Measurements from ENCODE around the gene GON4L. TPM values are rescaled to one million over a fixed set of nuclear protein-coding genes. Genes with fewer than 3 reads are reported as not detected.

The GON4L gene
- total RNA-seq, 1 experiment from 2014 or later: 43.7 TPM

- no peak for TF ChIP-seq CTCF (IDR thresholded peaks at IDR 0.05; ENCODE audit: insufficient read depth in 1 of 2, low read depth in 1 of 2, low read length in 1 of 2, severe bottlenecking in 1 of 2, unreplicated experiment in 1 of 2)
- Histone ChIP-seq H3K36me3 (ENCODE audit: control insufficient read depth, insufficient read depth, low read length) (no peaks in the 10 kb centered on the region), H3K9me3 (no peaks in the 10 kb centered on the region), H3K4me3 (ENCODE audit: low read depth, low read length) (no peak overlapping the region), H3K4me1 (peaks cover 12% of the 10 kb centered on the region; the same call in 1 of the 2 replicates), H3K27me3 (replicated peaks; ENCODE audit: control insufficient read depth, insufficient read depth, low read length) (no peaks in the 10 kb centered on the region)
- Mint-ChIP-seq H3K27me3 (ENCODE audit: insufficient read depth, unreplicated experiment) (peaks cover 3% of the 10 kb centered on the region), H3K4me3 (ENCODE audit: unreplicated experiment) (no peak overlapping the region), H3K27ac (ENCODE audit: unreplicated experiment) (no peak overlapping the region), H3K9me3 (ENCODE audit: unreplicated experiment) (no peaks in the 10 kb centered on the region), H3K4me1 (ENCODE audit: low read depth, unreplicated experiment) (no peaks in the 10 kb centered on the region), H3K36me3 (ENCODE audit: insufficient read depth, unreplicated experiment) (peaks cover 6% of the 10 kb centered on the region)
- DNase-seq: no peak
- no TSS peak for BruUV-seq (replicated peaks)
- POLR2A ChIA-PET: interaction anchor here (0.5 kb wide), 1 partner anchor 55 kb away, joined by 4 read pairs; no protein-coding TSS in a partner anchor
- CTCF ChIA-PET: no interaction called here
- intact Hi-C loops (cut with micrococcal nuclease; ENCODE audit: unreplicated experiment): no loop called here
Observed at GRCh38 chr1:155880251-155880650, 23.2 kb upstream of the GON4L start.

- Histone ChIP-seq H3K4me1 (peaks cover 12% of the 10 kb centered on the region; the same call in 1 of the 2 replicates), H3K36me3 (ENCODE audit: control insufficient read depth, insufficient read depth, low read length) (no peaks in the 10 kb centered on the region), H3K9me3 (no peaks in the 10 kb centered on the region), H3K27me3 (replicated peaks; ENCODE audit: control insufficient read depth, insufficient read depth, low read length) (no peaks in the 10 kb centered on the region), H3K4me3 (ENCODE audit: low read depth, low read length) (no peak overlapping the region)
- no peak for DNase-seq
- Mint-ChIP-seq H3K36me3 (ENCODE audit: insufficient read depth, unreplicated experiment) (peaks cover 6% of the 10 kb centered on the region), H3K4me1 (ENCODE audit: low read depth, unreplicated experiment) (no peaks in the 10 kb centered on the region), H3K4me3 (ENCODE audit: unreplicated experiment) (no peak overlapping the region), H3K9me3 (ENCODE audit: unreplicated experiment) (no peaks in the 10 kb centered on the region), H3K27ac (ENCODE audit: unreplicated experiment) (no peak overlapping the region), H3K27me3 (ENCODE audit: insufficient read depth, unreplicated experiment) (peaks cover 3% of the 10 kb centered on the region)
- CTCF ChIA-PET: interaction anchor here (1.1 kb wide), 1 partner anchor 60 kb away, joined by 3 read pairs; no protein-coding TSS in a partner anchor
- intact Hi-C loops (cut with micrococcal nuclease; ENCODE audit: unreplicated experiment): no loop called here
- BruUV-seq (replicated peaks): no TSS peak
- no peak for TF ChIP-seq CTCF (IDR thresholded peaks at IDR 0.05; ENCODE audit: insufficient read depth in 1 of 2, low read depth in 1 of 2, low read length in 1 of 2, severe bottlenecking in 1 of 2, unreplicated experiment in 1 of 2)
- POLR2A ChIA-PET: no interaction called here
Observed at GRCh38 chr1:155877945-155878344, 20.9 kb upstream of the GON4L start.

GRCh38 chr1:155873860-155874259 is 16.8 kb upstream of the GON4L start:
- H3K4me3 ChIP-seq (ENCODE audit: low read depth, low read length): no peak overlapping the region
- Mint-ChIP-seq H3K27ac (ENCODE audit: unreplicated experiment) (no peak overlapping the region), H3K27me3 (ENCODE audit: insufficient read depth, unreplicated experiment) (peaks cover 3% of the 10 kb centered on the region), H3K36me3 (ENCODE audit: insufficient read depth, unreplicated experiment) (peaks cover 6% of the 10 kb centered on the region), H3K4me3 (ENCODE audit: unreplicated experiment) (no peak overlapping the region), H3K9me3 (ENCODE audit: unreplicated experiment) (no peaks in the 10 kb centered on the region), H3K4me1 (ENCODE audit: low read depth, unreplicated experiment) (no peaks in the 10 kb centered on the region)
- H3K4me1 ChIP-seq: no peaks in the 10 kb centered on the region
- intact Hi-C loops (cut with micrococcal nuclease; ENCODE audit: unreplicated experiment): no loop called here
- CTCF ChIA-PET: no interaction called here
- H3K36me3 ChIP-seq (ENCODE audit: control insufficient read depth, insufficient read depth, low read length): no peaks in the 10 kb centered on the region
- POLR2A ChIA-PET: no interaction called here
- DNase-seq: no peak
- no peak for TF ChIP-seq CTCF (IDR thresholded peaks at IDR 0.05; ENCODE audit: insufficient read depth in 1 of 2, low read depth in 1 of 2, low read length in 1 of 2, severe bottlenecking in 1 of 2, unreplicated experiment in 1 of 2)
- no TSS peak for BruUV-seq (replicated peaks)
- no peaks in the 10 kb centered on the region for H3K9me3 ChIP-seq
- no peaks in the 10 kb centered on the region; the same call in 1 of the 2 replicates for H3K27me3 ChIP-seq (replicated peaks; ENCODE audit: control insufficient read depth, insufficient read depth, low read length)

All from Caco-2 (cell line).